Hippocampal formation (tissue), 2 donors: Measurements from ENCODE around the gene RGS7.
"Not testable (repeated sequence)": the region's sequence is repeated elsewhere in the genome, so short reads cannot be mapped to it uniquely, and the experiment has no call there.

ENCODE experiments used
- DNase-seq, 2 donors: peaks; one replicate each; lab custom pipeline; 2025; lab: John Stamatoyannopoulos, UW

The RGS7 gene

GRCh38 chr1:241272828-241273227 lies 84.2 kb downstream of the RGS7 start:
- DNase-seq = no peak

- DNase-seq = no peak
Observed at GRCh38 chr1:241271427-241271826, 85.6 kb downstream of the RGS7 start.

GRCh38 chr1:241270016-241270415 lies 87.0 kb downstream of the RGS7 start:
- no peak for DNase-seq

- no peak for DNase-seq
Observed at GRCh38 chr1:241269116-241269515, 87.9 kb downstream of the RGS7 start.

GRCh38 chr1:241266121-241266520 lies 90.9 kb downstream of the RGS7 start:
- DNase-seq = no peak

GRCh38 chr1:241265428-241265827 lies 91.6 kb downstream of the RGS7 start:
- DNase-seq = no peak

- DNase-seq = no peak
Observed at GRCh38 chr1:241263346-241263745, 93.7 kb downstream of the RGS7 start.

- no peak for DNase-seq
Observed at GRCh38 chr1:241253471-241253870, 103.5 kb downstream of the RGS7 start.

GRCh38 chr1:241250465-241250864 lies 106.5 kb downstream of the RGS7 start:
- DNase-seq = no peak

- DNase-seq = no peak
Observed at GRCh38 chr1:241240069-241240468, 116.9 kb downstream of the RGS7 start.

GRCh38 chr1:241237873-241238272 lies 119.1 kb downstream of the RGS7 start:
- no peak for DNase-seq

- peak in 1 of 2 donors; percentile 72 for DNase-seq
Observed at GRCh38 chr1:241235256-241235897, 121.6 kb downstream of the RGS7 start.

GRCh38 chr1:241229711-241230110 lies 127.3 kb downstream of the RGS7 start:
- no peak for DNase-seq

- DNase-seq = no peak
Observed at GRCh38 chr1:241229216-241229615, 127.8 kb downstream of the RGS7 start.

GRCh38 chr1:241228339-241228738 lies 128.7 kb downstream of the RGS7 start:
- no peak for DNase-seq

GRCh38 chr1:241225741-241226140 lies 131.3 kb downstream of the RGS7 start:
- no peak for DNase-seq

GRCh38 chr1:241224189-241224588 lies 132.8 kb downstream of the RGS7 start:
- not testable (repeated sequence) for DNase-seq

GRCh38 chr1:241222813-241223212 lies 134.2 kb downstream of the RGS7 start:
- not testable (repeated sequence) for DNase-seq

- DNase-seq = no peak
Observed at GRCh38 chr1:241221319-241221718, 135.7 kb downstream of the RGS7 start.

- DNase-seq = not testable (repeated sequence)
Observed at GRCh38 chr1:241220913-241221312, 136.1 kb downstream of the RGS7 start.

- DNase-seq = no peak
Observed at GRCh38 chr1:241219449-241219848, 137.6 kb downstream of the RGS7 start.

- DNase-seq = no peak
Observed at GRCh38 chr1:241217516-241217915, 139.5 kb downstream of the RGS7 start.

- no peak for DNase-seq
Observed at GRCh38 chr1:241215683-241216082, 141.3 kb downstream of the RGS7 start.

GRCh38 chr1:241215203-241215602 lies 141.8 kb downstream of the RGS7 start:
- no peak for DNase-seq
